ENCODE data around the gene LIPT1. TPM values are rescaled to one million over a fixed set of nuclear protein-coding genes. Genes with fewer than 3 reads are reported as not detected.
"Not testable (repeated sequence)": the region's sequence is repeated elsewhere in the genome, so short reads cannot be mapped to it uniquely, and the experiment has no call there.

LIPT1 gene
- 10 to 100 TPM; 12.1 to 16.7 (median 15.2) TPM for polyA plus RNA-seq (ENCODE audit: insufficient read length in 4 of 4)

DNA sequence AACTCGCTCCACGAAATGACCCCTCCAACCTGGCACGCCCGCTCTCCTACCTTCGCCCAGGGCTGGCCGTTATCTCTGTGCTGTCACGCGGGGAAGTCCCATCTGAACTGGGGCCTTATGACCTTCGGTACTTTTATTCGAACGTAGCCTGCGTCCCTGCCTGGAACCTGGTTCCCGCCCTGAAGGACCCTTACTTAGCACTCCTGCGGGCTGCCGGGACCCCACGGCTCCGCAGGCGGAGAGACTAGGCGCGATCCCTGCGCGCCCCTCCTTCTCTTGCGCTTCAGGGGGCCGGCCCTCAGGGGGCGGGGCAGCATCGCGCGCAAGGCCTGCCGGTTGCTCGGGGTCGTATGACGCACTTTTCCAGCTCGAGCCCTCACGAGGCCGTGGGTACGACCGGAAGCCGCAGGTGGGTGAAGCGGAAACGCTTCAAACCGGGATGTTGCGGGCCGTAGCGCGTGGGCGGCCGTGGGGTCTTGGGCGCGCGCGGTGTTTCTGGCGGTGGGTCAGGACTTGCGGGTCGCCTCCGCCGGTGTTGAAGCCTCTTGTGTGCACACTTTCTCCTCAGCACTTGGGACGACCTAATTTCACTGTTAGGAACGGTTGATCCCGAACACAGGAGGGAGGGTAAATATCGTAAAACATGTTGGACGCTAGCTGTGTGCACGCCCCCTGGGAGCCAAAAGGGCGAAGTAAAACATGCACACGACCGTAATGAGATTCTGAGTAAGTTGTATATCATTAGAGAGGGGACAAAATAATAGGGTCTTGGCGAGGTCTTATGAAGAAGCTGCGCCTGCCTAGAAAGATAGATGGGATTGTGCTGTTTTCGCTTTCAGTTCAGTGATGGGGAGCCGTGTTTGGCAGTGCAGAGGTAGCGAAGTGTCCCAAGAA is at the start of gene LIPT1, which contains the start of gene TSGA10:
LIPT1 (plus strand) TSS at position 325 of the 894 bp plus-strand sequence. CDS start 6,991 bp downstream, outside the sequence.
TSGA10 (minus strand) TSS at position 300 of the 894 bp plus-strand sequence. CDS start 45,503 bp downstream, outside the sequence.
- peak; percentile 84 to 87 (median 84) for DNase-seq (ENCODE audit: low read depth in 4 of 4, low spot score in 3 of 4)

DNA sequence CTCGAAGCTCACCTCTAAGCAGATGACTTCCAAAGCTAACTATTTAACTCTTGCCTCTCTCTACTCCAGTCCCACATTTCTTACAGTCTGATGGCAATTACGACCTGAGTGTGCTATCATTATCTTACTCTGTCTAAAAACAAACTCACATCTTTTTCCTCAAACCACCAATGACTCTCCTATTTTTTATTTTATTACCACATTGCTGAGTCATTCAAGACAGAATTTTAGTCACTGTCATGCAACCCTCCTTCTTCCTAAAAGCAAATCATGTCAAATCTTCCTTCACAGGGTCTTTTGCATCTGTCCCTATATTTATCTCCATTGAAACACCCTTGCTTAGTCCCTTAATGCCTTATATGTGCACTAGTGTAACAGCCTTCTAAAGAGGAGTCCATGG is 47.9 kb upstream of the LIPT1 start:
- no peak for DNase-seq (ENCODE audit: low read depth in 4 of 4, low spot score in 3 of 4)

DNA sequence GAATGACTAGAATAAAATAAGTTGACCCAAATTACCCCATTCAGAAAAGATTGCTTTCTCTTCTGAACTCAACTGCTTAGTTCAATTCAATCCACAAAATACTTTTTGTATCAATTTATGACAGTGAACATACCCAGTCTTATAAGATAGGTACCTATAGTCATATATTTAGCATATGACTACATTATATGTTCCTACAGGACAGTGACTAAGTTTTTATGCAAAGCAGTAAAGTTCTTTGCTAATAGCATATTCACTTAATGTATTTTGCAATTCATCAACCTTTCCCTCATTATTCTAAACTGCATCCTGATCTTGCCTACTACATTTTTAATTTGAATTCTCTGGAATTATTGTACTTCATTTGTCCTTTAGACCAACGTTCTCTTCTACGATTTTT is 43.5 kb upstream of the LIPT1 start:
- no peak for DNase-seq (ENCODE audit: low read depth in 4 of 4, low spot score in 3 of 4)

DNA sequence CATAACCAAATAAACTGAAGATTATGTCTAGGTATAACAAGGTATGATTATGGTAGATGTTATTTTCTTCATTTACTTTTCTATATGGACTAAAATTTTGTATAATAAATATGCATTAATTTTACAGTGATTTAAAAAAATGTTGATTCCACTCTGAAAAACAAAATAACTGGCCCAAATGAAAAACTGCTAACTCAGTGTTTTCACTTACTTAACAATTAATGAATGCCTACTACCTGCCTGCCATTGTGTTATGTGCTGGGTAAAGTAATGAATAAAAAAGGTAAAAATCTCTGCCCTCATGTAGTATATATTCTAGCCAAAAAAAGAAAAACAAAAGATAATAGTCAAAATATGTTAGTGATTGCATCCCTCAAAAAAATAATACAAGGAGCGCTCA is 42.8 kb upstream of the LIPT1 start:
- DNase-seq (ENCODE audit: low read depth in 4 of 4, low spot score in 3 of 4) = no peak

DNA sequence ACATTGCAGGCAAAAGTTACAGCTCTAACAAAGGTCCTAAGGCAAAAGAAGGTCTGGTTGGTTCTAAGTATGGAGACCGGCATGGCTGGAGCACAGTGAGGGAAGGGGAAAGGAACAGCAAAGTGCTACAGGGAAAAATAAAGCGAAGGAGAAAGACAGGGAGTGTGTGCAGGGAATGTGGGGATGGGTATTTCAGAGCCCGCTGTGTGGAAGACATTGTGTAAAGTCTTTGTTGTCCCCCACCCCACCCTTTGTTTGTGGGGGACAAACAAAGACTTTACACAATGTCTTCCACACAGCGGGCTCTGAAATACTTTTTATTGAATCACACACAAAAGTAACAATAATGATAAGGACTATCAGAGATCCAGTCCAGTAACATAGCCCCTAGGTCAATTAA is 42.1 kb upstream of the LIPT1 start:
- no peak for DNase-seq (ENCODE audit: low read depth in 4 of 4, low spot score in 3 of 4)

DNA sequence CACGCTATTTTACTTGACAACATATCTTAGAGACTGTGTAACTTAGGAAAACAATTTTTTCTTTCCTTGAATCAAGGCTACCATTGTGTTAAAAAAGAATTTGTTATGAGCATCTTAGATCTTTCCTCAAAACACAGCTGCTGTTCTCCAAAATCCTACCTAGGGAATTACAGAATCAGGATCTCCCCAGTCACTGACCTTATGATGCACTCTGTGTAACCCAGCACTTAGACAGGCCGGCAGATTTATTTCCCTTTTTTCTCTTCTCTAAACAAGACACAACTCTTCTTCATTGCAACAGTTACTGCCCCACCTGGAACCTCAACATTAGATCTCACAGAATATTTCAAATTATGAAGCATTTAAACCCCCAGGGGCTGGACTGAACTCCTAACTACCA is 26.8 kb upstream of the LIPT1 start:
- no peak for DNase-seq (ENCODE audit: low read depth in 4 of 4, low spot score in 3 of 4)

DNA sequence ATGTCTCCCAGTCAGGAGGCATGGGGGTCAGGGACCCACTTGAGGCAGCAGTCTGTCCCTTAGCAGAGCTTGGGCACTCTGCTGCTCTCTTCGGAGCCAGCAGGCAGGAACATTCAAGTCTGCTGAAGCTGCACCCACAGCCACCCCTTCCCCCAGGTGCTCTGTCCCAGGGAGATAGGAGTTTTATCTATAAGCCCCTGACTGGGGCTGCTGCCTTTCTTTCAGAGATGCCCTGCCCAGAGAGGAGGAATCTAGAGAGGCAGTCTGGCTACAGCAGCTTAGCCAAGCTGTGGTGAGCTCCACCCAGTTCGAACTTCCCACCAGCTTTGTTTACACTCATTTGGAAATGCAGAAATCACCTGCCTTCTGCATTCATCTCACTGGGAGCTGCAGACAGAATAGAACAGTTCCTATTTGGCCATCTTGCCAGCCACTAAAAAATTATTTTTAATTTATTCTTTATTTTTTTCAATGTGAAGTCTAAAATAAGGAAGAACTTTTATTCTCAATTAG is 19.7 kb upstream of the LIPT1 start:
- not testable (repeated sequence) for DNase-seq (ENCODE audit: low read depth in 4 of 4, low spot score in 3 of 4)

DNA sequence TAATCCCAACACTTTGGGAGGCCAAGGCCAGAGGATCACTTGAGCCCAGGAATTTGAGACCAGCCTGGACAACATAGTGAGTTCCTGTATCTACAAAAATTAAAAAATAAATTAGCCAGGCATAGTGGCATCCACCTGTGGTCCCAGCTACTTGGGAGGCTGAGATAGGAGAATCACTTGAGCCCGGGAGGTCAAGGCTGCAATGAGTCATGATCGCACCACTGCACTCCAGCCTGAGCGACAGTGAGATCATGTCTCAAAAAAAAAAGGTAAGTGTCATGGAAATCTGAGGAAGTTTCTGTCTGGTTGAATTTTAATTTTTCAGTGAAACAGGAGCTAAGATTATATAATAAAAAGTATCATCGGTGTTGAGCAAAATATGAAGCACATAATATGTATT is 15.8 kb upstream of the LIPT1 start:
- no peak for DNase-seq (ENCODE audit: low read depth in 4 of 4, low spot score in 3 of 4)

DNA sequence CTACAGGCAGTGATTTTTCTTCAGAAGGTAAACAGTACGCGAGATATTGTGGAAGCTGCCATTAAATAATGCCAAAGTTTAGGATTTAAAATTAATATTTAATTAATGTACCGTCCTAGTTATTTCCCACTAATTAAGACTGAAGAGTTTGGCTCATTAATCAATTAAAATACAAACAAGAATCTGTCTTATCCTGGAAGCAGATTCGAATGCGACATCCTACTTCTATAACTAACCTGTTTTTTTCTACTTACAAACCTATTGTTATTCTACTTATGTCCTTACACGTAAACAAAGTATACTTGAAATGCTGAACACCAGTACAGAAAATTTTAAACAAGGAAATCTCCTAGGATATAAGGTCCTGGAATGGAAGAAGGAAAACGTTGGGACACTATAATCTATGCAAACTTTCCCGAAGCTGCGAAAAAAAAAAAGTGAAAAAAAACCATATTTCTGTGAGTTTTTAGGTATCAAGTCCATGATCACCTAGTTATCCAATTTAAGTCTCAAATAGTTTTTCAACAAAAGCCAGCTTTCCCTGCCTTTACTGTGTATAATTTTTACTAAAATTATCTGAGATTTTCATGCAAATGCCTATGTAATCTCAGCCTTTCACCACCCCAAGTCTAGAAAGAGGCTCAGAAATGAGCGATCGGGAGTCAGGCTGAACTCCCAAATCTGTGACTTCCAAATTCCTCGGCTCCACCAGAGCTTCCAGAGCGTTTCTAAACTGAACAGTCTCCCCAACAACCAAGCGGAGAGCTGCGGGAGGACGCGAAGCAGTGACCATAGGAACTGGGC is 14.5 kb upstream of the LIPT1 start:
- no peak for DNase-seq (ENCODE audit: low read depth in 4 of 4, low spot score in 3 of 4)

DNA sequence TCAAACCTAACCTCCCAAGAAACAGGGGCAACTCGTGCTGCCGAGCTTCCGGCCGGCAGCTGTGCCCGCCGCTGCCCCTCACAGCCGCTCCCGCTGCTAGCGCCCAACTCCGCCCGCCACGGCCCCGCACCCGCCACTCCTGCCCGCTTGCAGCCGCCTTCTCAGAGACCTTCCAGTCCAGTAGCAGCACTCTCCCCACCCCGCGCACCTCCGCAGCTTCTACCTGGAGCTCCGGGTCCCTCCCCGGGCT is 14.0 kb upstream of the LIPT1 start:
- no peak for DNase-seq (ENCODE audit: low read depth in 4 of 4, low spot score in 3 of 4)

DNA sequence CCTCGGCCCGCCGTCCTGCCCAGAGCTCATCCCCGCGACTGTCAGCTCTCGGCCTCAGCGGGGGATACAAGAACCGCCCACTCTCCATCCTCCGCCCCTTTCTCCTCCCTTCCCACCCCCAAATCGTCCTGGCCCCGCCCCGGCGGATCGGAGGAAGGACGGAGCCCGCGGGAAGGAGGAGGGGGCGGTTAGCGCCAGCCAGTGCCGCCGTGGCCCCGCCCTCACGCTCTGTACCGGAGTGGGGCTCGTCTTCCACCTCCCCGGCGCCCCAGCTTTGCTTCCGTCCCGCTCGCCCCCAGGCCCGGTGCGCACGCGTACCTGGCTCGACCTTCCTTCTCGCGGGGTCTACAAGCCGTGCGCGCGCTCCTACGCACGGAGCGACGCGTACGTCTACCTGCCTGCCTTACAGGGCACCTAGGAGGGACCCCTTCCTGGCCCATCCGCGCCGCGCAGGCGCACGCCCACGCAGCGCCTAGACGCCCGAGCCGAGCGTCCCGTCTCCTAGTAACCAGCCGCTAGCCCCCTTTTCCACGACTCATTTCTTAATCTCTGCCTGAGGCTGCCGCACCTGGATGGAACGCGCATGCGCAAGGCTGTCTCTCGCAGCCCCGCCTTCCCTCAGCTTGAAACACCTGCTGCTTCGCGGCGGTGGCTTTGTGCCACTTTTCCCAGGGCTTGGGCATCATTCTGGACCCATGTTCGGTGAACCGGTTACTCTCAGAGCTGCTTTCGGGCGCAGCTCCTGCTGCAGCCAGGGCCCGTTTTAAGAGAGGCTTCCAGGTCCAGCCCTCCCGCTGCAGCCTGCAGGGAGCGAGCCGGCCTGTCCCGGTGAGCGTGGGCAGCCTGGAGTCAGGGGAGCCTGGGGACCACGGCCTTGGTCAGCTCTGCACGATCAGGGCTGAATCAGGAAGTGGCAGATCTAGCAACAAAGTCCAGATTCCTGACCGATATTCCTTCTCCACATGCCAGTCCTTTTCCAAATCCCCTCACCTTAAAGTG is 13.4 kb upstream of the LIPT1 start, which contains the start of gene C2orf15:
C2orf15 (plus strand) TSS at position 598 of the 999 bp plus-strand sequence. CDS start 8,852 bp downstream, outside the sequence.
- peak; percentile 82 to 91 (median 88) for DNase-seq (ENCODE audit: low read depth in 4 of 4, low spot score in 3 of 4)

DNA sequence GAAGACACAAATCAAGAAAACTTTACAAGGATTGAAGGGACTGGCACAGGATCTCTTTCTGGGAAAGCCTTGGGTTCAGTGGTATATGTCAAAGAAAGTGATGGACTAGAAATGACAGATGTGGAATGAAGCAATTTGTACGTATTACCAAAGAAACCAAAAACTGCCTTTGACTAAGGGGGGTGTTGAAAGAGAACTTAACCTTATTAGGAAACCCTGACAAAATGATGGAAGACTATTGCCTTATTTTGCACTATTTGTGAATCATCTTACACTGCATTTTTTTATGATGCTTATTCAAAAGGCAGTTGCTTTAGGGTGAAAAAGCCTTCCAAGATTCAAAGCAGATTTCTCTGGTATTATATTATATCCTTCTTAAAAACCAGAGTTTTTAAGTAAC is 4.1 kb upstream of the LIPT1 start:
- DNase-seq (ENCODE audit: low read depth in 4 of 4, low spot score in 3 of 4) = no peak

DNA sequence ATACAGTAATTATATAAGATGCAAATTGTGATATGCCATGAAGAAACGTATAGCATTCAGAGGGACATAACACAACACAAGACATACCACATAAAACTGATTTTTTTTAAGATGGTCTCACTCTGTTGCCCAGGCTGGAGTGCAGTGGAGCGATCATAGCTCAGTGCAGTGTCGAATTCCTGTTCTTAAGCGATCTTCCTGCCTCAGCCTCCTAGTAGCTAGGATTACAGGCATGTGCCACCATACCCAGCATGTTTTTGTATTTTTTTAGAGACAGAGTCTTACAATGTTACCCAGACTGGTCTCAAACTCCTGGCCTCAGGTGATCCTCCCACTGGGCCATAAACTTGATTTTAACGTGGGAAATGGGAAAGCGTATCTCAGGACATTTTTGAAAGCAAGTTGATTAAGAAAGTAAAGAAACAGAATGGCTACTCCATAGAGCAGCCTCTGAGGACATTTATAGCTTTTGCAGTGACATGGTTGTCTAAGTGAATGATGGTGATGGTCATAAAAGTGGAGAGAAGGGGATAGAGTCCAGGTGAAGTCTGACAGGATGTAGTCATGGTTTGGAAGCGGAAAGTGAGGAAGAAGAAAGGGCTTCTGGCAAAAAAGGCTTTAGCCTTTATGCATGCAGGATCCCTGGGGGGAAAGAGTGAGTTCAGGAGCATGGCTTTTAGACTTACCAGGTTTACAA is 2.4 kb upstream of the LIPT1 start:
- DNase-seq (ENCODE audit: low read depth in 4 of 4, low spot score in 3 of 4) = no peak

DNA sequence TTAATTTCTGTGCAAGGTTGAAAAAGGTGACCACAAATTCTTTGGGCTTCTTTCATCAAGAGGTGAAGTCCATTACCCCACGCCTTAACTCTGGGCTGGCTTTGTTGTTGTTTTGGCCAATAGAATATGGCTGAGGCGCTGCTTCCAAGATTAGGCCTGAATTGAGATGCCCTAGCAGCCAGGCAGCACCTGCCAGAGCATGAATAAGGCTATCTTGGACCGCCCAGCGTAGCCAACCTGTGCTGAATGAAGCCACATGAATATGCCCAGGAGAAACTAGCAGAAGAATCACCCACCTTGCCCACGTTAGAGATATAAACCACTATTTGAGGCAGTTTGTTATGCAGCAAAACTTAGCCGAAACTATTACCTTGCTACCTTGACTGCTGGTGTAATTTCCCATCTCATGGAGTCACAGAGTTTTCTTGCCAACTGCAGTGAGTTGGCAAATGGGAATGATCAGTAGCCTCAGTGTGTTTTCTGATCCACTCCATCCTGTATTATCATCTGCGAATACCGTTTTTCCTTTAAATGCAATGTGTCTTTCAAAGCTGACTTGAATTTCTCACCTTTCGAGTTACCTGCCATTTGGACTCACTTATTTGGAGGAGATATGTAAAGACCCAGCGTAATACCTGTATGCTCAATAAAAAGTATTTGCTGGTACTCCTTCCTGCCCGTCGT is 704 bp upstream of the LIPT1 start:
- DNase-seq (ENCODE audit: low read depth in 4 of 4, low spot score in 3 of 4) = no peak

DNA sequence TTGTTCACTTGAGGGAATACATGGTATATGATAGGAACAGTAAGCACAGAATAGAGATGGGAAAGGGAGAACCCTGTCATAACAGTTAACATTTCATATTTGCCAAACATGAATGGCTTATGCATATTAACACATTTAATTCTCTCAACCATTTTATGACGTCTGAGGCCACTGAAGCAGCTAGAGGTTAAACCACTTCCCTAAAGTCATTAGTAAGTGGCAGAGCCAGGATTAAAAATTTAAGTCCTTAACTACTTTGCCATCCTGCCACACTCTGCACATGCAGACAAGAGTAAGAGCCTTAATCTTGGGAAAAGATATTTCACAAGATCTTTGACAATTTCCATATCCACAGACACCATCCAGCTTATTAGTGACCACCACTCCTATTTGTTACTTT is 2.1 kb downstream of the LIPT1 start:
- no peak for DNase-seq (ENCODE audit: low read depth in 4 of 4, low spot score in 3 of 4)

DNA sequence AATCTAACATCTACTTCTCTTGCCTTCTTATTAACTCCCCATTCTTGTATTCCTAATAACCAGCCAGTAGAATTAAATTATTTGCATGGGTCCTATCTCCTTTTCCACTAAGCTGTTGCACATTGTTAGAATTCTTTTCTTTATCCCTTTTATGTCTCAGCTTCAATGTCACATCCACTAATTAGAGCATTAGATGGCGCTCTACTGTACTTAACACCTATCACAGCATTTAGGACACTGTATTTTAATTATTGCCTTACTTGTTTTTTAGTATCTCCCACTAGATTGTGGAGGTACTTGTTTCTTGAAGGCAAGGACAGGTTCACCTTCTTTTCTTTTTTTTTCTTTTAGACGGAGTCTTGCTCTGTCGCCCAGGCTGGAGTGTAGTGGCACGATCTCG is 3.8 kb downstream of the LIPT1 start:
- no peak for DNase-seq (ENCODE audit: low read depth in 4 of 4, low spot score in 3 of 4)

DNA sequence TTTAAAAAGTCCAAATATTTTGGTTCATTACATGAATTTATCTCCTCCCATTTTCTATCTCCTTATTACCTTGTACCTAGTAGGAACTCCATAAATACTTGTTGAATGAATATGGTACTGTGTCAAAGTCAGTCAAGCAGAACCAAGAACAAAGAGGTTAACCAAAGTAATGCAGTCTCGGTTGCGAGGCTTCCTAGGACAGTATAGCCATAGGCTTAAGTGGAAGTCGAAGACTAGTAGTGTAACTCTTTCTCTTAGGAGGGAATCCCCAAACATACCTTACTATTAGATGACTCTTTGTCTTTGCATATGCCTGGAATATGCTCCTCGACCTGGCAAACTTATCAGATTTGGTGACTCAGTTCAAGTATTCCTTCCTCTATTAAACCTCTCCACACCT is 4.8 kb downstream of the LIPT1 start:
- DNase-seq (ENCODE audit: low read depth in 4 of 4, low spot score in 3 of 4) = no peak

DNA sequence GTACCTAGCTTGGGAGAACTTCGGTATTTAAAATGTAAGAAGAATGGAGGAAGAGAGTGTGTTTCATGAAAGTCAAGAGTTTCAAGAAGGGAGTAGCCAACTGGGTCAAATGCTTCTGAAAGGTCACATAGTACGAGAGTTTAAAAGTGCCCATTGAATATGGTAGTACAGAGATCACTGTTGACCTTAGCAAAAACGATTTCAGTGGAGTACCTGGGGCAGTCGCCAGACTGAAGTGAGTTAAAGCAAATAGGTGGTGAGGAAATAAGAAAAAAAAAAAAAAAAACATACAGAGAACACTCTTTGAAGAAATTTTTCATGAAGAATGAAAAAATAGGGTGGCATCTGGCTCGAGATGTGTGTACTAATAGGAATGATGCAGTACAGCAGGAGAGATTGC is 11.5 kb downstream of the LIPT1 start:
- no peak for DNase-seq (ENCODE audit: low read depth in 4 of 4, low spot score in 3 of 4)

DNA sequence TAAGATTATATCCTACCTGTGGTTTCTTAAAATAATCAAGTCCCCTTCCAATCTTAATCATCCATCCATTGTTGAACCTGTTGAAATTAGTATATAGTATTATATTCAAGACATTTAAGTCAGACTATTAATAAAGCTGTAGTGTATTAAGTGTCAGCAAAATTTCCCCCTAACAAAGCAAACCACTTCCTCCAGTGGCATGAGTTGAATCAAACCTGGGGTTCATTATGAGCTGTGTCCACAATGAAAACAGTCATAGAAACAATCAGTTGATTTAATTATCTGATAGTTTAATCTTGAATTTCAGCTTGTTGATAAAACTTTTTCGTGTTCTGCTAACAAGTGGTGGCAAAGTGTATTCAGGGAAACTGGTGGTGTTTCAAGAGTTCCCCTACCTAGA is 14.8 kb downstream of the LIPT1 start:
- DNase-seq (ENCODE audit: low read depth in 4 of 4, low spot score in 3 of 4) = no peak

All from right renal pelvis (tissue), 4 donors.